Body of pancreas (tissue), 4 donors: Measurements from ENCODE around the gene TALDO1.

ENCODE experiments used
- CTCF ChIP-seq, 7 experiments: fragments of 450-650 bp in 4 of 7; fragments of 200-600 bp in 3 of 7; sonication (generic) in 3 of 7; IDR thresholded peaks; one replicate each; pipeline ENCODE4 v1.5.1; 2016 to 2019; ENCODE audit warnings: antibody characterized with exemption in 7 of 7
- POLR2A ChIP-seq, 3 donors: fragments of 450-650 bp; IDR thresholded peaks; one replicate each; pipeline ENCODE4 v1.6.1; 2016; ENCODE audit warnings: antibody characterized with exemption in 3 of 3, mild to moderate bottlenecking in 2 of 3

- TF ChIP-seq CTCF (IDR thresholded peaks at IDR 0.05) (no peak), POLR2A (IDR thresholded peaks at IDR 0.05) (no peak)
These were observed 20.0 kb downstream of the TALDO1 start for GRCh38 chr11:767238-767637.
